DND-41 (cell line): Measurements from ENCODE around the gene PUSL1.
A peak's percentile ranks its signal among the peaks of the same experiment; 100 is the strongest.

Experiments
- ATAC-seq: fragments of 200-7000 bp; cut with Tn5 transposase; 3 replicates; pipeline ENCODE4 v1.9.1; 2021; ENCODE audit warnings: low read depth; ENCODE audit not compliant: insufficient read depth
- DNase-seq: peaks from one replicate; pipeline ENCODE4 v3.0.0-alpha.2; 2020
- H2AFZ ChIP-seq: 2 replicates; pipeline ENCODE4 v1.6.0; 2012; ENCODE audit warnings: low read depth, low read length
- H3K27ac ChIP-seq: 2 replicates; pipeline ENCODE4 v1.5.1; 2012; ENCODE audit warnings: low read length, inconsistent platforms
- H3K27me3 ChIP-seq: fragments of 200-600 bp; sonication (generic); 2 replicates; pipeline ENCODE4 v1.6.0; 2012; ENCODE audit warnings: low read length, mild to moderate bottlenecking, inconsistent platforms; ENCODE audit not compliant: insufficient read depth, poor library complexity
- H3K36me3 ChIP-seq: 2 replicates; pipeline ENCODE4 v1.5.1; 2012; ENCODE audit warnings: low read length, inconsistent platforms; ENCODE audit not compliant: insufficient read depth
- H3K4me1 ChIP-seq: 2 replicates; pipeline ENCODE4 v1.5.1; 2012; ENCODE audit warnings: mild to moderate bottlenecking, low read length; ENCODE audit not compliant: insufficient read depth
- H3K4me2 ChIP-seq: 2 replicates; pipeline ENCODE4 v1.6.0; 2012; ENCODE audit warnings: mild to moderate bottlenecking, moderate library complexity, low read length, inconsistent platforms; ENCODE audit not compliant: insufficient read depth
- H3K4me3 ChIP-seq, 2 experiments: fragments of 200-600 bp in 1 of 2; shearing (Covaris generic) in 1 of 2; 2 replicates each; pipeline ENCODE4 v1.5.1; 2012 to 2016; ENCODE audit warnings: inconsistent platforms in 2 of 2, low read length in 2 of 2, mild to moderate bottlenecking in 2 of 2, low read depth in 1 of 2, moderate library complexity in 1 of 2
- H3K79me2 ChIP-seq: 2 replicates; pipeline ENCODE4 v1.6.0; 2012; ENCODE audit warnings: low read length, inconsistent platforms; ENCODE audit not compliant: insufficient read depth
- H3K9ac ChIP-seq: 2 replicates; pipeline ENCODE4 v1.6.0; 2012; ENCODE audit warnings: low read depth, mild to moderate bottlenecking, inconsistent platforms, low read length, moderate library complexity
- H3K9me3 ChIP-seq: 2 replicates; pipeline ENCODE4 v1.5.1; 2012; ENCODE audit warnings: low read length, moderate library complexity, mild to moderate bottlenecking, inconsistent platforms; ENCODE audit not compliant: insufficient read depth, severe bottlenecking
- H4K20me1 ChIP-seq: 2 replicates; pipeline ENCODE4 v1.6.0; 2012; ENCODE audit warnings: low read length; ENCODE audit not compliant: insufficient read depth
- CTCF ChIP-seq: IDR thresholded peaks from 2 replicates; pipeline ENCODE4 v1.5.1; 2012; ENCODE audit warnings: borderline replicate concordance, low read length, moderate library complexity, mild to moderate bottlenecking; ENCODE audit not compliant: poor library complexity, severe bottlenecking; ENCODE audit errors: extremely low read depth
- EZH2 ChIP-seq: IDR thresholded peaks from 3 replicates; pipeline ENCODE4 v1.6.1; 2012; ENCODE audit warnings: borderline replicate concordance, low read depth, mild to moderate bottlenecking, moderate library complexity, low read length, inconsistent platforms; ENCODE audit not compliant: severe bottlenecking

PUSL1 gene

GRCh38 chr1:1272341-1273208 lies 35.8 kb upstream of the PUSL1 start:
- peak overlapping the region; percentile 99 for H3K4me2 ChIP-seq
- no peaks in the 10 kb centered on the region for H3K27me3 ChIP-seq
- peaks cover 66% of the 10 kb centered on the region for H3K79me2 ChIP-seq
- H3K9ac ChIP-seq, result peak overlapping the region; percentile 86
- no peak overlapping the region for H2AFZ ChIP-seq
- H4K20me1 ChIP-seq, result peaks cover 52% of the 10 kb centered on the region
- no peaks in the 10 kb centered on the region for H3K9me3 ChIP-seq
- peaks cover 43% of the 10 kb centered on the region for H3K4me1 ChIP-seq
- H3K36me3 ChIP-seq, result peaks cover 42% of the 10 kb centered on the region
- peak overlapping the region; percentile 67 for H3K27ac ChIP-seq
- no peak for TF ChIP-seq EZH2
- TF ChIP-seq CTCF, result no peak
- H3K4me3 ChIP-seq, result peak overlapping the region; percentile 89 to 92; a peak in 3 of 4 replicates
- DNase-seq (no peak), ATAC-seq (no peak)

GRCh38 chr1:1273209-1273511 lies 35.2 kb upstream of the PUSL1 start:
- H3K4me2 ChIP-seq, result peak overlapping the region; percentile 99
- H4K20me1 ChIP-seq, result peaks cover 46% of the 10 kb centered on the region
- peak overlapping the region; percentile 67 for H2AFZ ChIP-seq
- H3K27ac ChIP-seq, result peak overlapping the region; percentile 67
- ATAC-seq (no peak), DNase-seq (no peak)
- peaks cover 36% of the 10 kb centered on the region for H3K36me3 ChIP-seq
- H3K27me3 ChIP-seq, result no peaks in the 10 kb centered on the region
- no peaks in the 10 kb centered on the region for H3K9me3 ChIP-seq
- no peak for TF ChIP-seq EZH2
- no peak for TF ChIP-seq CTCF
- H3K79me2 ChIP-seq, result peaks cover 60% of the 10 kb centered on the region
- H3K9ac ChIP-seq, result peak overlapping the region; percentile 86
- H3K4me1 ChIP-seq, result peaks cover 43% of the 10 kb centered on the region
- H3K4me3 ChIP-seq, result peak overlapping the region; percentile 89 to 92; a peak in 3 of 4 replicates

GRCh38 chr1:1273512-1274298 lies 34.7 kb upstream of the PUSL1 start, which contains the start of gene UBE2J2:
Gene UBE2J2, minus strand, starts transcription at chr1:1273854. Its CDS starts 5,862 bp downstream, at chr1:1267992.
- peaks cover 30% of the 10 kb centered on the region for H3K36me3 ChIP-seq
- H3K9ac ChIP-seq, result peak within 1 kb of the TSS; percentile 86
- ATAC-seq (peak; percentile 94), DNase-seq (peak; percentile 93)
- H3K4me2 ChIP-seq, result peak within 1 kb of the TSS; percentile 99
- no peaks in the 10 kb centered on the region for H3K9me3 ChIP-seq
- H3K4me3 ChIP-seq, result peak within 1 kb of the TSS; percentile 89 to 96
- H3K27me3 ChIP-seq, result no peaks in the 10 kb centered on the region
- peak within 1 kb of the TSS; percentile 93 for H2AFZ ChIP-seq
- H4K20me1 ChIP-seq, result peaks cover 41% of the 10 kb centered on the region
- TF ChIP-seq EZH2 (no peak), CTCF (no peak)
- H3K27ac ChIP-seq, result peak within 1 kb of the TSS; percentile 91
- H3K4me1 ChIP-seq, result peaks cover 43% of the 10 kb centered on the region
- peaks cover 55% of the 10 kb centered on the region for H3K79me2 ChIP-seq
